A549 (cell line): Measurements from ENCODE around the gene STRN3. TPM values are rescaled to one million over a fixed set of nuclear protein-coding genes. Genes with fewer than 3 reads are reported as not detected.
"Not testable (repeated sequence)": the region's sequence is repeated elsewhere in the genome, so short reads cannot be mapped to it uniquely, and the experiment has no call there.

ENCODE experiments used
- ATAC-seq, 2 experiments: fragments of 200-7000 bp in 1 of 2; fragments of >200 bp in 1 of 2; cut with Nextera tagmentation in 1 of 2; cut with Tn5 transposase in 1 of 2; 3 replicates each; pipeline versions ENCODE4 v1.8.0 to v1.9.1; 2018 to 2020; ENCODE audit warnings: mild to moderate bottlenecking in 1 of 2, moderate library complexity in 1 of 2
- CTCF ChIA-PET: fragments of 300-600 bp; sonication (Branson Sonifier 250); formaldehyde crosslinking; extraction: SDS; loops from one replicate; lab custom pipeline; 2021; ENCODE audit warnings: antibody characterized with exemption, inconsistent platforms; lab: Yijun Ruan, JAX
- POLR2A ChIA-PET: fragments of 350-600 bp; formaldehyde crosslinking; extraction: SDS; loops from one replicate; lab custom pipeline; 2021; ENCODE audit warnings: antibody characterized with exemption, inconsistent platforms; lab: Yijun Ruan, JAX
- DNase-seq, 2 experiments: peaks; one replicate each; pipeline versions ENCODE4 v3.0.0 to v3.0.0-alpha.2; 2011 to 2016; ENCODE audit warnings: low read depth in 1 of 2, low spot score in 1 of 2
- FAIRE-seq: peaks from 2 replicates; lab custom pipeline; 2011; peaks lifted over from hg19 to GRCh38; lab: Jason Lieb, UNC
- H3K27ac ChIP-seq, 2 experiments: fragments of >200 bp; sonication (Bioruptor Twin); formaldehyde crosslinking; 3 replicates each; pipeline ENCODE4 v1.5.1; 2016 to 2017
- H3K4me1 ChIP-seq: fragments of >200 bp; sonication (Bioruptor Twin); formaldehyde crosslinking; 3 replicates; pipeline ENCODE4 v1.6.1; 2016
- H3K4me2 ChIP-seq: fragments of >200 bp; sonication (Bioruptor Twin); formaldehyde crosslinking; 3 replicates; pipeline ENCODE4 v1.6.1; 2016
- H3K4me3 ChIP-seq: fragments of >200 bp; sonication (Bioruptor Twin); formaldehyde crosslinking; 3 replicates; pipeline ENCODE4 v1.5.1; 2016
- H3K9me3 ChIP-seq: fragments of >200 bp; sonication (Bioruptor Twin); formaldehyde crosslinking; 3 replicates; pipeline ENCODE4 v1.6.1; 2016
- BHLHE40 ChIP-seq: IDR thresholded peaks from 2 replicates; pipeline ENCODE4 v1.6.1; 2012; ENCODE audit warnings: low read depth, low read length, inconsistent platforms
- CHD4 ChIP-seq: fragments of 200-600 bp; sonication (generic); IDR thresholded peaks from 2 replicates; pipeline ENCODE4 v1.6.1; 2016; ENCODE audit warnings: antibody characterized with exemption, mild to moderate bottlenecking, borderline replicate concordance
- EHMT2 ChIP-seq: fragments of 200-600 bp; sonication (generic); IDR thresholded peaks from 2 replicates; pipeline ENCODE4 v1.6.1; 2016; ENCODE audit warnings: antibody characterized with exemption, low read depth, mild to moderate bottlenecking, moderate library complexity
- ELK1 ChIP-seq: fragments of 150-350 bp; IDR thresholded peaks from 2 replicates; pipeline ENCODE4 v1.6.1; 2014; ENCODE audit warnings: low read depth, mild to moderate bottlenecking, low read length
- FOXS1 ChIP-seq: fragments of 250-450 bp; sonication (Bioruptor Pico); IDR thresholded peaks from 2 replicates; pipeline ENCODE4 v1.5.0; 2020; ENCODE audit warnings: mild to moderate bottlenecking, moderate library complexity
- HOXB5 ChIP-seq: fragments of 250-450 bp; sonication (Bioruptor Pico); IDR thresholded peaks from 2 replicates; pipeline ENCODE4 v1.5.0; 2020; ENCODE audit warnings: mild to moderate bottlenecking, moderate library complexity
- JUN ChIP-seq, 2 experiments: fragments of >200 bp; sonication (Bioruptor Twin); formaldehyde crosslinking; IDR thresholded peaks; 2 replicates in 1 of 2; 3 replicates in 1 of 2; pipeline ENCODE4 v1.6.1; 2016 to 2017
- MYC ChIP-seq: IDR thresholded peaks from 2 replicates; pipeline ENCODE4 v1.6.1; 2012; ENCODE audit warnings: mild to moderate bottlenecking, inconsistent platforms, low read length, improper control_type of control experiment, borderline replicate concordance
- NFE2L2 ChIP-seq: fragments of 150-350 bp; conservative IDR thresholded peaks from 2 replicates; pipeline ENCODE4 v1.6.1; 2014; ENCODE audit warnings: low read length
- PHF8 ChIP-seq: fragments of 200-600 bp; sonication (generic); IDR thresholded peaks from 2 replicates; pipeline ENCODE4 v1.6.1; 2016; ENCODE audit warnings: low read depth, mild to moderate bottlenecking, antibody characterized with exemption, moderate library complexity, borderline replicate concordance
- POLR2AphosphoS2 ChIP-seq: conservative IDR thresholded peaks from 2 replicates; pipeline ENCODE4 v1.6.1; 2012; ENCODE audit warnings: low read length, improper control_type of control experiment, inconsistent platforms
- RAD21 ChIP-seq, 2 experiments: fragments of >200 bp in 1 of 2; sonication (Bioruptor Twin) in 1 of 2; formaldehyde crosslinking in 1 of 2; IDR thresholded peaks in 1 of 2; conservative IDR thresholded peaks in 1 of 2; 2 replicates in 1 of 2; 3 replicates in 1 of 2; pipeline ENCODE4 v1.6.1; 2012 to 2018; ENCODE audit warnings: inconsistent platforms in 1 of 2
- TFCP2L1 ChIP-seq: fragments of 250-450 bp; sonication (Bioruptor Pico); IDR thresholded peaks from 2 replicates; pipeline ENCODE4 v1.5.0; 2021; ENCODE audit warnings: mild to moderate bottlenecking
- TP53 ChIP-seq: fragments of 250-450 bp; sonication (Bioruptor Pico); IDR thresholded peaks from 2 replicates; pipeline ENCODE4 v1.5.0; 2021; ENCODE audit warnings: mild to moderate bottlenecking, moderate library complexity
- USF2 ChIP-seq: fragments of 450-650 bp; IDR thresholded peaks from 2 replicates; pipeline ENCODE4 v1.6.1; 2014; ENCODE audit warnings: antibody characterized with exemption
- ZFP36 ChIP-seq: fragments of 450-650 bp; IDR thresholded peaks from 2 replicates; pipeline ENCODE4 v1.6.1; 2014; ENCODE audit warnings: borderline replicate concordance; ENCODE audit not compliant: partially characterized antibody
- WGBS: methylation state at CpG from one replicate; pipeline ENCODE4 v1.1.6; 2017; ENCODE audit errors: missing lambda C conversion rate; 5-methylcytosine and 5-hydroxymethylcytosine counted together
- polyA plus RNA-seq, 4 experiments: library from polyadenylated mRNA; depleted of rRNA in 3 of 4; stranded (reverse); fragments of >200 nt; fragmentation: RNase III in 1 of 4; extraction: RNeasy Plus Mini Kit Qiagen cat#74134 plus additional on column Dnase treatment in 1 of 4; gene quantifications; 2 replicates in 3 of 4; 3 replicates in 1 of 4; pipeline ENCODE4 v1.2.3, GENCODE V29; 2011 to 2017
- TF ChIP-seq, protein P1 (sequence below): fragments of 250-450 bp; sonication (Bioruptor Pico); IDR thresholded peaks from 2 replicates; pipeline ENCODE4 v1.5.0; 2020; ENCODE audit warnings: low read depth, mild to moderate bottlenecking, moderate library complexity
- TF ChIP-seq, protein P2 (sequence below): fragments of >200 bp; sonication (Bioruptor Twin); formaldehyde crosslinking; IDR thresholded peaks from 3 replicates; pipeline ENCODE4 v1.5.1; 2016
- TF ChIP-seq, protein P3 (sequence below): fragments of >200 bp; sonication (Bioruptor Twin); formaldehyde crosslinking; IDR thresholded peaks from 2 replicates; pipeline ENCODE4 v1.6.1; 2016
- TF ChIP-seq, protein P4 (sequence below): fragments of >200 bp; sonication (Bioruptor Twin); formaldehyde crosslinking; IDR thresholded peaks from 3 replicates; pipeline ENCODE4 v1.6.1; 2016

STRN3 gene
- polyA plus RNA-seq, 2 of the 4 experiments (the other 2 are of a cell fraction): 22.1 to 44.8 TPM

DNA sequence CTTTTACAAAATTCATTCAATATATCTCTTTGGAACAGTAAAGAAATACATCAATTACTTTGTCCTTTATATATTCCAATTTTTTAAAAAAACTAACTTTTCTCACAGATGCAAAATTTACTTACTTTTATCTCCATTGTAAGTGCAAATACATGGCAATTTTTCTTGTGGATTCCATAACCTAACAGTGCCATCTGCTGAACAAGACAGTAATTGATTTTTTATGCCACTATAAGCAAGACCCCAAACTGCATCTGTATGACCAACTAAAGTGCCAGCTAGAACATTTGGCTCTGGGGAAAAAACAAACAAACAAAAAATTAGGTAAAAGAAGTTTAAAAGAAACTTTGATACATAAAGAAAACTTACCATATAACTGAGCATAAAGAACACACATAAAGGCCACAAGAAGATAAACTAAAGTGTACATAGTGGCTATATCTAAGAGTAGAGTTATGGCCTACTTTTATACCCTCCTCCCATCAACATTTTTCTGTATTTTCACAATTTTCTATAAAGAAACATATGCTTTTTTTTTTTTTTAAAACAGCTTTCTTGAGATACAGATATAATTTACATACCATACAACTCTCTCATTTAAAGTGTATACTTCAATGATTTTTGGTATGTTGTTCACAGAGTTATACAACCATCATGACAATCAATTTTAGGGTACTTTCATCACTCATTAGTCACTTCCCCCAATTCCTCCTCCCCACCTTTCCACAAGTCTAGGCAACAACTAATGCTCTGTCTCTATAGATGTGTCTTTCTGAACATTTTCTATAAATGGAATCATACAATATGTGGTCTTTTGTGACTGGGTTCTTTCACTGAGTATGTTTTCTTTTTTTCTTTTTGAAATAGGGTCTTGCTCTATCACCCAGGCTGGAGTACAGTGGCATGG, 119.2 kb downstream of the STRN3 start:
- no peak overlapping the region for H3K27ac ChIP-seq
- ChIA-PET CTCF (interaction anchor here (0.5 kb wide), 1 partner anchor 456 kb away, joined by 3 read pairs; no protein-coding TSS in a partner anchor), POLR2A (no interaction called here)
- DNase-seq: peak in 1 of 2 experiments; percentile 47
- H3K9me3 ChIP-seq: no peaks in the 10 kb centered on the region
- FAIRE-seq: peak; percentile 56
- no peak overlapping the region for H3K4me3 ChIP-seq
- TF ChIP-seq HOXB5 (no peak), FOXS1 (CRISPR knock-in tag) (no peak), RAD21 (conservative IDR thresholded peaks at IDR 0.05 in 1 of 2, IDR thresholded peaks at IDR 0.05 in 1 of 2) (peak; percentile 60 to 66), TP53 (CRISPR knock-in tag) (no peak), NFE2L2 (no peak), TFCP2L1 (CRISPR knock-in tag) (no peak)
- TF ChIP-seq, protein P1, sequence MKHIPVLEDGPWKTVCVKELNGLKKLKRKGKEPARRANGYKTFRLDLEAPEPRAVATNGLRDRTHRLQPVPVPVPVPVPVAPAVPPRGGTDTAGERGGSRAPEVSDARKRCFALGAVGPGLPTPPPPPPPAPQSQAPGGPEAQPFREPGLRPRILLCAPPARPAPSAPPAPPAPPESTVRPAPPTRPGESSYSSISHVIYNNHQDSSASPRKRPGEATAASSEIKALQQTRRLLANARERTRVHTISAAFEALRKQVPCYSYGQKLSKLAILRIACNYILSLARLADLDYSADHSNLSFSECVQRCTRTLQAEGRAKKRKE (CRISPR knock-in tag): no peak
- TF ChIP-seq, protein P2, sequence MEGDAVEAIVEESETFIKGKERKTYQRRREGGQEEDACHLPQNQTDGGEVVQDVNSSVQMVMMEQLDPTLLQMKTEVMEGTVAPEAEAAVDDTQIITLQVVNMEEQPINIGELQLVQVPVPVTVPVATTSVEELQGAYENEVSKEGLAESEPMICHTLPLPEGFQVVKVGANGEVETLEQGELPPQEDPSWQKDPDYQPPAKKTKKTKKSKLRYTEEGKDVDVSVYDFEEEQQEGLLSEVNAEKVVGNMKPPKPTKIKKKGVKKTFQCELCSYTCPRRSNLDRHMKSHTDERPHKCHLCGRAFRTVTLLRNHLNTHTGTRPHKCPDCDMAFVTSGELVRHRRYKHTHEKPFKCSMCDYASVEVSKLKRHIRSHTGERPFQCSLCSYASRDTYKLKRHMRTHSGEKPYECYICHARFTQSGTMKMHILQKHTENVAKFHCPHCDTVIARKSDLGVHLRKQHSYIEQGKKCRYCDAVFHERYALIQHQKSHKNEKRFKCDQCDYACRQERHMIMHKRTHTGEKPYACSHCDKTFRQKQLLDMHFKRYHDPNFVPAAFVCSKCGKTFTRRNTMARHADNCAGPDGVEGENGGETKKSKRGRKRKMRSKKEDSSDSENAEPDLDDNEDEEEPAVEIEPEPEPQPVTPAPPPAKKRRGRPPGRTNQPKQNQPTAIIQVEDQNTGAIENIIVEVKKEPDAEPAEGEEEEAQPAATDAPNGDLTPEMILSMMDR: peak; percentile 60
- TF ChIP-seq, all 56 proteins: peak for 2
- no peak overlapping the region for H3K4me2 ChIP-seq
- peak; percentile 75 to 77; a peak in 4 of 6 replicates for ATAC-seq
- H3K4me1 ChIP-seq: no peaks in the 10 kb centered on the region

GRCh38 chr14:30903285-30904124, 122.7 kb downstream of the STRN3 start:
- Histone ChIP-seq H3K4me3 (no peak overlapping the region), H3K27ac (no peak overlapping the region), H3K9me3 (no peaks in the 10 kb centered on the region), H3K4me2 (no peak overlapping the region), H3K4me1 (no peaks in the 10 kb centered on the region)
- no peak for ATAC-seq
- TF ChIP-seq CHD4: no peak
- no peak for TF ChIP-seq MYC
- no peak for TF ChIP-seq EHMT2
- TF ChIP-seq BHLHE40: no peak
- no peak for FAIRE-seq
- POLR2A ChIA-PET: no interaction called here
- CTCF ChIA-PET: interaction anchor here (1.2 to 1.5 kb wide), 3 partner anchors 8 to 28 kb away, joined by 3 read pairs; no protein-coding TSS in a partner anchor
- DNase-seq: no peak
- WGBS: 96% methylated on average over 2 of the region's 2 CpGs

GRCh38 chr14:30897121-30897520, 129.1 kb downstream of the STRN3 start:
- H3K9me3 ChIP-seq, POLR2A ChIA-PET, FAIRE-seq, H3K4me3 ChIP-seq, ATAC-seq, H3K4me2 ChIP-seq, DNase-seq, H3K27ac ChIP-seq: not testable (repeated sequence)
- WGBS: 92% methylated on average over 3 of the region's 3 CpGs
- CTCF ChIA-PET: interaction anchor here (0.6 kb wide), 1 partner anchor 417 kb away, joined by 3 read pairs; no protein-coding TSS in a partner anchor
- H3K4me1 ChIP-seq: peaks cover 11% of the 10 kb centered on the region; the same call in 2 of the 3 replicates

GRCh38 chr14:30896435-30896834, 129.7 kb downstream of the STRN3 start:
- DNase-seq: no peak
- no peaks in the 10 kb centered on the region for H3K9me3 ChIP-seq
- no peak overlapping the region for H3K27ac ChIP-seq
- FAIRE-seq: no peak
- ChIA-PET CTCF (no interaction called here), POLR2A (no interaction called here)
- no peak overlapping the region for H3K4me3 ChIP-seq
- ATAC-seq: no peak
- peaks cover 11% of the 10 kb centered on the region; the same call in 2 of the 3 replicates for H3K4me1 ChIP-seq
- H3K4me2 ChIP-seq: no peak overlapping the region
- no peak for TF ChIP-seq BHLHE40
- TF ChIP-seq, protein P3, sequence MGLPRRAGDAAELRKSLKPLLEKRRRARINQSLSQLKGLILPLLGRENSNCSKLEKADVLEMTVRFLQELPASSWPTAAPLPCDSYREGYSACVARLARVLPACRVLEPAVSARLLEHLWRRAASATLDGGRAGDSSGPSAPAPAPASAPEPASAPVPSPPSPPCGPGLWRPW: no peak
- no peak for TF ChIP-seq ELK1
- TF ChIP-seq JUN (IDR thresholded peaks at IDR 0.05): no peak
- no peak for TF ChIP-seq USF2
- no peak for TF ChIP-seq ZFP36
- no peak for TF ChIP-seq PHF8
- TF ChIP-seq, protein P4, sequence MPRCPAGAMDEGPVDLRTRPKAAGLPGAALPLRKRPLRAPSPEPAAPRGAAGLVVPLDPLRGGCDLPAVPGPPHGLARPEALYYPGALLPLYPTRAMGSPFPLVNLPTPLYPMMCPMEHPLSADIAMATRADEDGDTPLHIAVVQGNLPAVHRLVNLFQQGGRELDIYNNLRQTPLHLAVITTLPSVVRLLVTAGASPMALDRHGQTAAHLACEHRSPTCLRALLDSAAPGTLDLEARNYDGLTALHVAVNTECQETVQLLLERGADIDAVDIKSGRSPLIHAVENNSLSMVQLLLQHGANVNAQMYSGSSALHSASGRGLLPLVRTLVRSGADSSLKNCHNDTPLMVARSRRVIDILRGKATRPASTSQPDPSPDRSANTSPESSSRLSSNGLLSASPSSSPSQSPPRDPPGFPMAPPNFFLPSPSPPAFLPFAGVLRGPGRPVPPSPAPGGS: no peak
- TF ChIP-seq POLR2AphosphoS2: no peak
